Measurements from ENCODE around the gene DNER.

DNA sequence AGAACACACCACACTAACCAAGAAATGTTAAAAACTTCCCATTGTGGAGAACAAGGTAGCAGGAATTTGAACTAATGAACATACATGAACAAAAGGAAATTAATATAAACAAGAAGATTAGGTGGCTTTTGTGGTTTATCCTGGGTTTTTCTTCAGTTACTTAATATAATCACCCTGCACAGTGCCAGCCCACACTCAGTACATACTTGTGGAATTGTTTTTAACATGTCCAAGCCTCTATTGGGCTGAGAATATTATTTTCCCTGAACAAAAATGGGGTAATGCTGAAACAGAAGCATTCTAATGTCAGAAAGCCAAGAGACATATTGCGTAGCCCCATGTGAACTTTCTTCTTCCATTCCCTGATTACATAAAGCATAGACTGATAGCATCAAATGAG lies 202.8 kb downstream of the DNER start:
- TF ChIP-seq, protein P1, sequence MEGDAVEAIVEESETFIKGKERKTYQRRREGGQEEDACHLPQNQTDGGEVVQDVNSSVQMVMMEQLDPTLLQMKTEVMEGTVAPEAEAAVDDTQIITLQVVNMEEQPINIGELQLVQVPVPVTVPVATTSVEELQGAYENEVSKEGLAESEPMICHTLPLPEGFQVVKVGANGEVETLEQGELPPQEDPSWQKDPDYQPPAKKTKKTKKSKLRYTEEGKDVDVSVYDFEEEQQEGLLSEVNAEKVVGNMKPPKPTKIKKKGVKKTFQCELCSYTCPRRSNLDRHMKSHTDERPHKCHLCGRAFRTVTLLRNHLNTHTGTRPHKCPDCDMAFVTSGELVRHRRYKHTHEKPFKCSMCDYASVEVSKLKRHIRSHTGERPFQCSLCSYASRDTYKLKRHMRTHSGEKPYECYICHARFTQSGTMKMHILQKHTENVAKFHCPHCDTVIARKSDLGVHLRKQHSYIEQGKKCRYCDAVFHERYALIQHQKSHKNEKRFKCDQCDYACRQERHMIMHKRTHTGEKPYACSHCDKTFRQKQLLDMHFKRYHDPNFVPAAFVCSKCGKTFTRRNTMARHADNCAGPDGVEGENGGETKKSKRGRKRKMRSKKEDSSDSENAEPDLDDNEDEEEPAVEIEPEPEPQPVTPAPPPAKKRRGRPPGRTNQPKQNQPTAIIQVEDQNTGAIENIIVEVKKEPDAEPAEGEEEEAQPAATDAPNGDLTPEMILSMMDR (conservative IDR thresholded peaks at IDR 0.05; ENCODE audit: low read depth, low read length), result no peak
- TF ChIP-seq, protein P2, sequence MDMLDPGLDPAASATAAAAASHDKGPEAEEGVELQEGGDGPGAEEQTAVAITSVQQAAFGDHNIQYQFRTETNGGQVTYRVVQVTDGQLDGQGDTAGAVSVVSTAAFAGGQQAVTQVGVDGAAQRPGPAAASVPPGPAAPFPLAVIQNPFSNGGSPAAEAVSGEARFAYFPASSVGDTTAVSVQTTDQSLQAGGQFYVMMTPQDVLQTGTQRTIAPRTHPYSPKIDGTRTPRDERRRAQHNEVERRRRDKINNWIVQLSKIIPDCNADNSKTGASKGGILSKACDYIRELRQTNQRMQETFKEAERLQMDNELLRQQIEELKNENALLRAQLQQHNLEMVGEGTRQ (IDR thresholded peaks at IDR 0.05; ENCODE audit: low read depth, low read length), result no peak
- TF ChIP-seq RFX5 (IDR thresholded peaks at IDR 0.05; ENCODE audit: low read depth, low read length), result no peak
- no peak for TF ChIP-seq POLR2A (IDR thresholded peaks at IDR 0.05; ENCODE audit: low read depth, low read length)
- TF ChIP-seq RCOR1 (IDR thresholded peaks at IDR 0.05; ENCODE audit: insufficient replicate concordance, low read length), result no peak
- TF ChIP-seq NFE2L2 (IDR thresholded peaks at IDR 0.05; ENCODE audit: low read depth, low read length), result no peak
- no peak for TF ChIP-seq FOS (IDR thresholded peaks at IDR 0.05; ENCODE audit: low read depth, low read length)
- no peak for TF ChIP-seq BHLHE40 (IDR thresholded peaks at IDR 0.05; ENCODE audit: low read depth, low read length)
- TF ChIP-seq RAD21 (IDR thresholded peaks at IDR 0.05; ENCODE audit: low read length), result no peak
- TF ChIP-seq, protein P3, sequence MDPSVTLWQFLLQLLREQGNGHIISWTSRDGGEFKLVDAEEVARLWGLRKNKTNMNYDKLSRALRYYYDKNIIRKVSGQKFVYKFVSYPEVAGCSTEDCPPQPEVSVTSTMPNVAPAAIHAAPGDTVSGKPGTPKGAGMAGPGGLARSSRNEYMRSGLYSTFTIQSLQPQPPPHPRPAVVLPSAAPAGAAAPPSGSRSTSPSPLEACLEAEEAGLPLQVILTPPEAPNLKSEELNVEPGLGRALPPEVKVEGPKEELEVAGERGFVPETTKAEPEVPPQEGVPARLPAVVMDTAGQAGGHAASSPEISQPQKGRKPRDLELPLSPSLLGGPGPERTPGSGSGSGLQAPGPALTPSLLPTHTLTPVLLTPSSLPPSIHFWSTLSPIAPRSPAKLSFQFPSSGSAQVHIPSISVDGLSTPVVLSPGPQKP (IDR thresholded peaks at IDR 0.05; ENCODE audit: borderline replicate concordance, low read depth, low read length), result no peak
- no peak for TF ChIP-seq CHD1 (IDR thresholded peaks at IDR 0.05; ENCODE audit: low read depth, low read length)

All from IMR-90 (cell line).